Measurements from ENCODE around the gene VPS9D1.
"Not testable (repeated sequence)": the region's sequence is repeated elsewhere in the genome, so short reads cannot be mapped to it uniquely, and the experiment has no call there.

Gene VPS9D1

GRCh38 chr16:89691986-89692569, 28.6 kb downstream of the VPS9D1 start:
- DNase-seq = no peak

- no peak for DNase-seq
Observed at GRCh38 chr16:89691231-89691985, 29.3 kb downstream of the VPS9D1 start.

- no peak for DNase-seq
Observed at GRCh38 chr16:89690392-89690901, 30.3 kb downstream of the VPS9D1 start.

- DNase-seq = not testable (repeated sequence)
Observed at GRCh38 chr16:89689621-89690020, 31.1 kb downstream of the VPS9D1 start.

- DNase-seq = no peak
Observed at GRCh38 chr16:89689142-89689541, 31.6 kb downstream of the VPS9D1 start.

- no peak for DNase-seq
Observed at GRCh38 chr16:89688395-89688794, 32.3 kb downstream of the VPS9D1 start.

- DNase-seq = no peak
Observed at GRCh38 chr16:89687092-89687940, 33.4 kb downstream of the VPS9D1 start.

GRCh38 chr16:89686520-89687091, 34.1 kb downstream of the VPS9D1 start, which contains the start of gene CDK10:
Gene CDK10 (plus strand): TSS chr16:89686689. CDS start chr16:89686711, 22 bp downstream.
- DNase-seq = peak; percentile 79

DNA sequence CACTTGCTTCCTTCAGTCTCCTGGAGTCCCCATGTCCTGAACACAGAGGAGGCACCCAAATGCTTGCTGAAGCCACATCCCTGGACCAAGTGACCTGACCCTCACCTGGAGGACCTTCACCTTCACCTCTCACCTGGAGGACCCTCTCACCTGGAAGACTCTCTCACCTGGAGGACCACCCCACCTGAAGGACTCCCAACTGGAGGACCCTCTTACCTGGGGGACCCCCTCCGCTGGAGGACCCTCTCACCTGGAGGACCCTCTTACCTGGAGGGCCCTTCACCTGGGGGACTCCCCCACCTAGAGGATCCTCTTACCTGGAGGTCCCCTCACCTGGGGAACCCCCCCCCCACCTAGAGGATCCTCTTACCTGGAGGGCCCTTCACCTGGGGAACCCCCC, 34.8 kb downstream of the VPS9D1 start:
- DNase-seq = no peak

- no peak for DNase-seq
Observed at GRCh38 chr16:89678258-89678657, 42.4 kb downstream of the VPS9D1 start.

DNA sequence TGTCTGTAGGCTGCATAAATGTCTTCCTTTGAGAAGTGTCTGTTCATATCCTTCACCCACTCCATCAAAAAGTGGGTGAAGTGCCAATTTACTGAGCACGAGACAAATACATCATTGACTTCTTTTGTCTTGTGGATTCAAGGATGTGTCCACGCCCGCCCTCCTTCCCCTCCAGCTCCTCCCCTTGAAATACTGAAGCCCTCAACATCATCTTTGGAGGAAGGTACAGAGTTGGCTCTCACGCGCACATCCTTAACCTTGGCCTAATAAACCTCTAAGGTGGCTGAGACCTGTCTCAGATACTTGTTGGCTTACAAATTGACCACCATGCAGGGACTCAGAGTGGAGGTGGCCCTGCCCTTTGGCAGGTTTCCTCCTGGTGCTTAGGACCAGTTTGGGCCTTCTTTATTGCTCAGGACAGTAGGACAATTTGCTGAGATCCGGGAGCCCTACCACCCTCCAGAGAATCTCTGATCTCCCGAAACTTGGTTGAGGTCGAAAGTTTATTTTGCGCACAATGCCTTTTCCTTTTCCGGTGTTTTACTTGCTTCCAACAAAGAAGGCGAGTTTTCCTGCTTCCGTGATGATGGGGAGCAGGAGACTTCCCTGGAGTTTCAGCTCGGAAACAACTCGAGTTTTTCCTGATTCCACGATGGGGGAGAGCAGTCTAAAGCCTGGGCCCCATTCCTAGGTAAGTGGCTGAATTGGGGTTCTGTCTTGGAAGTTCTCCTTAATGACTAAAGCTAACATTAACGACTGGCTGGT, 48.3 kb downstream of the VPS9D1 start:
- DNase-seq = no peak

GRCh38 chr16:89671565-89671964, 49.1 kb downstream of the VPS9D1 start:
- not testable (repeated sequence) for DNase-seq

GRCh38 chr16:89670496-89671431, 49.9 kb downstream of the VPS9D1 start:
- DNase-seq = no peak

DNA sequence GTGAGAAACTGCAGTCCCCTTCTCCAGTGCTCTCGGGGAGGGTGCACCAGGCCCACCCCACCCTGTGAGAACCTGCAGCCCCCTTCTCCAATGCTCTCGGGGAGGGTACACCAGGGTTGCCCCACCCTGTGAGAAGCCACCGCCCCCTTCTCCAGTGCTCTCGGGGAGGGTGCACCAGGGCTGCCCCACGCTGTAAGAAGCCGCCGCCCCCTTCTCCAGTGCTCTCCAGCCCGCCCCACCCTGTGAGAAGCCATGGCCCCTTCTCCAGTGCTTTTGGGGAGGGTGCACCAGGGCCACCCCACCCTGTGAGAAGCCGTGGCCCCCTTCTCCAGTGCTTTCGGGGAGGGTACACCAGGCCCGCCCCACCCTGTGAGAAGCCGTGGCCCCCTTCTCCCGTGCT, 50.9 kb downstream of the VPS9D1 start:
- DNase-seq = no peak

GRCh38 chr16:89668790-89669158, 51.9 kb downstream of the VPS9D1 start:
- DNase-seq = no peak

- no peak for DNase-seq
Observed at GRCh38 chr16:89667633-89668032, 53.1 kb downstream of the VPS9D1 start.

GRCh38 chr16:89667000-89667399, 53.7 kb downstream of the VPS9D1 start:
- DNase-seq = not testable (repeated sequence)

DNA sequence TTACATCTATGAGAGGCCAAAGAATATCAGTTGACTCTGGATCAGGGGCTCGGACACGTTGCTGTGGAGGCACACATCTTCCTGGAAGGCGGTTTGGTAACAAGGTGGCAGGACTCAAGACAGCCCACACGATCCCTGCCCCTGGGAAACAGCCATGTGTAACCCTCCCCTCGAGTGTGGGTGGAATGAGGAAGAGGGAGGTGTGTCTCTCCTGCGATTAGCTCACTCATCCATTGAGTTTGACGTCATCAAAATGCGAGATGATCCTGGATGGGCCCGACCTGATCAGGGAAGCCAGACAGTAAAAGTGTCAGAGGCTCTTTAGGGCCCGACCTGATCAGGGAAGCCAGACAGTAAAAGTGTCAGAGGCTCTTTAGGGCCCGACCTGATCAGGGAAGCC, 56.5 kb downstream of the VPS9D1 start:
- not testable (repeated sequence) for DNase-seq

- no peak for DNase-seq
Observed at GRCh38 chr16:89661215-89661614, 59.5 kb downstream of the VPS9D1 start.

DNA sequence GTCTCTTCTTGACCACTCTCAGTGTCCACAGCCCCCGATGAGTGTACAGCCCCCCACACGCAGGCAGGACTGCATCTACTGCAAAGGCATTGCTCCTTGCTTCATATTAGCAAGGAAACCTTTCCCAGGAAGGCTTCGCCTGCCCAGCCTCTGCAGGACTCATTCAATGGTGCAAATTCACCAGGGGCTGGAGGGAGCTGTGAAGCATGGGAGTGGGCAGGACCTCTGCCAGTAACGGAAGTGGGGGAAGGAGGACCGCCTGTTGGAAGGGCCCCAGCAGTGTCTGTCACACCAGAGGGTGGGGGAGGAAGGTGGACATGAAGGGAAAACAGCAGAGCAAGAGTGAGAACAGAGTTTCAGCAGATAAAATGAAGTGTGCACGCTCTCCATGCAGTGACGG, 60.6 kb downstream of the VPS9D1 start:
- DNase-seq = no peak

DNA sequence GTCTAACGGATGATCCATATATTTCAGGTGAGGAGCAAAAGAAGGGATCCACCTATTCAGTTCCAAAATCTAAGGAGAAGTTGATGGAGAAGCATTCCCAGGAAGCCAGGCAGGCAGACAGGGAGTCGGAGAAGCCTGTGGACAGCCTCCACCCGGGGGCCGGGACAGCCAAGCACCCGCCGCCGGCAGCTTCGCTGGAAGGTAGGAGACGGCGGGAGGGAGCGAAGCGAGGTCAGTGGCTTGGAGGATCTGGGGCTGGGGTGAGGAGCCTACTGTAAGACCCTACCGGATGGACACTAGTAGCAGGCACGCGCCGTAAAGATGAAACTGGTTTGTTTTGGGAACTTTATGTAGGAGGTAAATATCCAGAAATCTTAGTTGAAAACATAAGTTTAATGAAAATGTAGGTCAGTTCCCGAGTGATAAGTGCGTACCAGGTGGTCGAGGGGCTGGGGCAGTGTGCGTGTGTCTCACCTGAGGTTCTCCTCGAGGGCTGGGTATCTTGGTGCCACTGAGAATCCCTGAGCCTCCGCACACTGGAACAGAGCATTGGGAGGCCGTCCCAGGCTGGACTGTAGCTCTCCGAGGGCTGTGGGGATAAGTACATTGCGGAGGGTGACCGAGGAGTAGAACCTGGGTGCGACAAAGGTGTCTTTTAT, 62.3 kb downstream of the VPS9D1 start:
- no peak for DNase-seq
